ENCODE results near the gene C21orf91.

C21orf91 gene

GRCh38 chr21:17763288-17764037 lies 55.7 kb downstream of the C21orf91 start:
- Histone ChIP-seq H3K79me2 (ENCODE audit: control insufficient read depth, low read length) (no peaks in the 10 kb centered on the region), H3K36me3 (ENCODE audit: control insufficient read depth, low read length) (no peaks in the 10 kb centered on the region), H3K27ac (ENCODE audit: low read depth, low read length) (no peak overlapping the region), H3K27me3 (ENCODE audit: control insufficient read depth, low read length) (no peaks in the 10 kb centered on the region), H3K4me2 (ENCODE audit: low read length) (no peak overlapping the region), H3K4me3 (ENCODE audit: low read length) (no peak overlapping the region), H4K20me1 (ENCODE audit: control insufficient read depth, insufficient read depth, low read depth, low read length) (no peaks in the 10 kb centered on the region), H3F3A (ENCODE audit: control insufficient read depth, insufficient read depth) (no peaks in the 10 kb centered on the region), H3K9me2 (replicated peaks; ENCODE audit: control insufficient read depth, low read length) (no peaks in the 10 kb centered on the region), H3K4me1 (ENCODE audit: control insufficient read depth, low read length) (no peaks in the 10 kb centered on the region), H3K9me3 (ENCODE audit: control insufficient read depth, insufficient read depth, low read length) (no peaks in the 10 kb centered on the region)
- no peak for TF ChIP-seq CTCF (IDR thresholded peaks at IDR 0.05; ENCODE audit: low read depth, low read length, poor library complexity, severe bottlenecking)
- no peak for TF ChIP-seq EZH2phosphoT487 (IDR thresholded peaks at IDR 0.05; ENCODE audit: borderline replicate concordance, low read length)

GRCh38 chr21:17759511-17760178 lies 59.5 kb downstream of the C21orf91 start:
- Histone ChIP-seq H3K36me3 (ENCODE audit: control insufficient read depth, low read length) (no peaks in the 10 kb centered on the region), H3K9me3 (ENCODE audit: control insufficient read depth, insufficient read depth, low read length) (no peaks in the 10 kb centered on the region), H3F3A (ENCODE audit: control insufficient read depth, insufficient read depth) (no peaks in the 10 kb centered on the region), H3K4me3 (ENCODE audit: low read length) (no peak overlapping the region), H3K27ac (ENCODE audit: low read depth, low read length) (no peak overlapping the region), H3K9me2 (replicated peaks; ENCODE audit: control insufficient read depth, low read length) (no peaks in the 10 kb centered on the region), H3K79me2 (ENCODE audit: control insufficient read depth, low read length) (no peaks in the 10 kb centered on the region), H3K27me3 (ENCODE audit: control insufficient read depth, low read length) (no peaks in the 10 kb centered on the region), H3K4me2 (ENCODE audit: low read length) (no peak overlapping the region), H3K4me1 (ENCODE audit: control insufficient read depth, low read length) (no peaks in the 10 kb centered on the region), H4K20me1 (ENCODE audit: control insufficient read depth, insufficient read depth, low read depth, low read length) (no peaks in the 10 kb centered on the region)
- TF ChIP-seq CTCF (IDR thresholded peaks at IDR 0.05; ENCODE audit: low read depth, low read length, poor library complexity, severe bottlenecking) (no peak), EZH2phosphoT487 (IDR thresholded peaks at IDR 0.05; ENCODE audit: borderline replicate concordance, low read length) (no peak)

- TF ChIP-seq EZH2phosphoT487 (IDR thresholded peaks at IDR 0.05; ENCODE audit: borderline replicate concordance, low read length) = no peak
- no peak for TF ChIP-seq CTCF (IDR thresholded peaks at IDR 0.05; ENCODE audit: low read depth, low read length, poor library complexity, severe bottlenecking)
- no peaks in the 10 kb centered on the region for H3F3A ChIP-seq (ENCODE audit: control insufficient read depth, insufficient read depth)
- H3K4me3 ChIP-seq (ENCODE audit: low read length) = no peak overlapping the region
- no peaks in the 10 kb centered on the region for H3K27me3 ChIP-seq (ENCODE audit: control insufficient read depth, low read length)
- H4K20me1 ChIP-seq (ENCODE audit: control insufficient read depth, insufficient read depth, low read depth, low read length) = no peaks in the 10 kb centered on the region
- no peaks in the 10 kb centered on the region for H3K9me3 ChIP-seq (ENCODE audit: control insufficient read depth, insufficient read depth, low read length)
- H3K4me1 ChIP-seq (ENCODE audit: control insufficient read depth, low read length) = no peaks in the 10 kb centered on the region
- no peak overlapping the region for H3K4me2 ChIP-seq (ENCODE audit: low read length)
- H3K9me2 ChIP-seq (replicated peaks; ENCODE audit: control insufficient read depth, low read length) = no peaks in the 10 kb centered on the region
- no peak overlapping the region for H3K27ac ChIP-seq (ENCODE audit: low read depth, low read length)
- no peaks in the 10 kb centered on the region for H3K36me3 ChIP-seq (ENCODE audit: control insufficient read depth, low read length)
- no peaks in the 10 kb centered on the region for H3K79me2 ChIP-seq (ENCODE audit: control insufficient read depth, low read length)
Observed at GRCh38 chr21:17758683-17759082, 60.5 kb downstream of the C21orf91 start.

All from DOHH2 (cell line).